Trophoblast cell (in vitro differentiated cells and primary cell): ENCODE data around the gene RALGDS.
"Not testable (repeated sequence)": the region's sequence is repeated elsewhere in the genome, so short reads cannot be mapped to it uniquely, and the experiment has no call there.

ENCODE experiments used
- DNase-seq, 2 donors: peaks; one replicate each; pipeline ENCODE4 v3.0.0-alpha.2; 2016
- H2AFZ ChIP-seq: 2 replicates; pipeline ENCODE4 v1.6.1; 2013; ENCODE audit warnings: low read length, moderate library complexity, mild to moderate bottlenecking; ENCODE audit not compliant: insufficient read depth, poor library complexity
- H2AK5ac ChIP-seq: 2 replicates; pipeline ENCODE4 v1.6.1; 2013; ENCODE audit warnings: mild to moderate bottlenecking, low read length
- H2BK120ac ChIP-seq: 2 replicates; pipeline ENCODE4 v1.6.1; 2013; ENCODE audit warnings: low read length, mild to moderate bottlenecking, moderate library complexity; ENCODE audit not compliant: insufficient read depth, poor library complexity
- H2BK12ac ChIP-seq: 2 replicates; pipeline ENCODE4 v1.6.1; 2013; ENCODE audit warnings: mild to moderate bottlenecking, low read length, moderate library complexity
- H2BK5ac ChIP-seq: 2 replicates; pipeline ENCODE4 v1.6.1; 2013; ENCODE audit warnings: low read length, low read depth, moderate library complexity, mild to moderate bottlenecking; ENCODE audit not compliant: poor library complexity
- H3K14ac ChIP-seq: 2 replicates; pipeline ENCODE4 v1.6.1; 2013; ENCODE audit warnings: mild to moderate bottlenecking, low read length
- H3K18ac ChIP-seq: 2 replicates; pipeline ENCODE4 v1.6.1; 2013; ENCODE audit warnings: mild to moderate bottlenecking, low read length
- H3K23ac ChIP-seq: 2 replicates; pipeline ENCODE4 v1.6.1; 2013; ENCODE audit warnings: low read length
- H3K27ac ChIP-seq: 2 replicates; pipeline ENCODE4 v1.5.1; 2013; ENCODE audit warnings: low read depth, mild to moderate bottlenecking, inconsistent platforms, low read length, moderate library complexity
- H3K27me3 ChIP-seq: 2 replicates; pipeline ENCODE4 v1.6.1; 2013; ENCODE audit warnings: inconsistent platforms, mild to moderate bottlenecking, low read length, moderate library complexity; ENCODE audit not compliant: insufficient read depth
- H3K36me3 ChIP-seq, 2 experiments: 1 replicate in 1 of 2; 2 replicates in 1 of 2; pipeline ENCODE4 v1.6.1; 2013; ENCODE audit warnings: low read length in 2 of 2, mild to moderate bottlenecking in 2 of 2, moderate library complexity in 1 of 2; ENCODE audit not compliant: insufficient read depth in 2 of 2, control insufficient read depth in 1 of 2
- H3K4ac ChIP-seq: 2 replicates; pipeline ENCODE4 v1.6.1; 2013; ENCODE audit warnings: low read depth, mild to moderate bottlenecking, low read length, moderate library complexity
- H3K4me1 ChIP-seq, 2 experiments: 1 replicate in 1 of 2; 2 replicates in 1 of 2; pipeline ENCODE4 v1.6.1; 2013; ENCODE audit warnings: low read length in 2 of 2, mild to moderate bottlenecking in 2 of 2, moderate library complexity in 1 of 2; ENCODE audit not compliant: insufficient read depth in 2 of 2, control insufficient read depth in 1 of 2
- H3K4me2 ChIP-seq: 2 replicates; pipeline ENCODE4 v1.6.1; 2013; ENCODE audit warnings: inconsistent platforms, mild to moderate bottlenecking, low read length, moderate library complexity
- H3K4me3 ChIP-seq: 2 replicates; pipeline ENCODE4 v1.5.1; 2013; ENCODE audit warnings: mild to moderate bottlenecking, low read depth, low read length, inconsistent platforms
- H3K79me1 ChIP-seq: one replicate; pipeline ENCODE4 v1.6.1; 2013; ENCODE audit warnings: low read length
- H3K79me2 ChIP-seq: 2 replicates; pipeline ENCODE4 v1.6.1; 2013; ENCODE audit warnings: low read length, mild to moderate bottlenecking; ENCODE audit not compliant: control insufficient read depth, insufficient read depth, poor library complexity
- H3K9ac ChIP-seq: 2 replicates; pipeline ENCODE4 v1.6.1; 2013; ENCODE audit warnings: mild to moderate bottlenecking, low read length
- H3K9me3 ChIP-seq: 2 replicates; pipeline ENCODE4 v1.6.1; 2013; ENCODE audit warnings: low read depth, mild to moderate bottlenecking, control low read depth, inconsistent platforms, low read length; ENCODE audit not compliant: insufficient read depth
- H4K12ac ChIP-seq: 2 replicates; pipeline ENCODE4 v1.6.1; 2013; ENCODE audit warnings: low read depth, mild to moderate bottlenecking, low read length, moderate library complexity
- H4K8ac ChIP-seq: 2 replicates; pipeline ENCODE4 v1.6.1; 2013; ENCODE audit warnings: low read depth, mild to moderate bottlenecking, low read length, moderate library complexity
- H4K91ac ChIP-seq: one replicate; pipeline ENCODE4 v1.6.1; 2013; ENCODE audit warnings: low read depth, mild to moderate bottlenecking, low read length, moderate library complexity
- WGBS: extraction: QIAGEN DNeasy Blood & Tissue Kit; methylation state at CpG from one replicate; pipeline ENCODE4 v1.1.7; 2013; ENCODE audit warnings: missing lambda C conversion rate; ENCODE audit not compliant: insufficient read length, insufficient coverage; ENCODE audit errors: extremely low coverage; 5-methylcytosine and 5-hydroxymethylcytosine counted together

RALGDS gene

GRCh38 chr9:133075925-133076630 is 45.0 kb downstream of the RALGDS start:
- Histone ChIP-seq H3K4me3 (no peak overlapping the region), H3K4me2 (peak overlapping the region; percentile 30), H4K12ac (no peak overlapping the region), H3K14ac (no peak overlapping the region), H4K8ac (no peak overlapping the region), H2BK5ac (no peak overlapping the region), H3K36me3 (no peaks in the 10 kb centered on the region), H2BK12ac (no peak overlapping the region), H3K79me2 (no peaks in the 10 kb centered on the region), H4K91ac (no peak overlapping the region), H2AK5ac (no peak overlapping the region), H3K9me3 (no peaks in the 10 kb centered on the region), H2BK120ac (no peak overlapping the region), H3K23ac (no peak overlapping the region), H3K27ac (peak overlapping the region; percentile 14), H3K18ac (no peak overlapping the region), H3K9ac (no peak overlapping the region), H3K79me1 (no peaks in the 10 kb centered on the region), H3K27me3 (no peaks in the 10 kb centered on the region), H3K4me1 (no peaks in the 10 kb centered on the region), H2AFZ (no peak overlapping the region), H3K4ac (no peak overlapping the region)
- no CpG with 5 or more reads among the region's 4 CpGs for WGBS
- DNase-seq = peak in 1 of 2 donors; percentile 46

GRCh38 chr9:133074111-133074651 is 46.9 kb downstream of the RALGDS start:
- Histone ChIP-seq H3K4ac (no peak overlapping the region), H2BK120ac (no peak overlapping the region)

GRCh38 chr9:133073086-133074014 is 47.7 kb downstream of the RALGDS start:
- Histone ChIP-seq H3K9me3 (no peaks in the 10 kb centered on the region), H3K27me3 (no peaks in the 10 kb centered on the region), H3K4me3 (no peak overlapping the region), H3K27ac (no peak overlapping the region), H2BK12ac (no peak overlapping the region), H3K79me2 (no peaks in the 10 kb centered on the region), H3K36me3 (no peaks in the 10 kb centered on the region), H3K4me1 (no peaks in the 10 kb centered on the region), H3K79me1 (no peaks in the 10 kb centered on the region), H3K18ac (no peak overlapping the region), H3K4me2 (no peak overlapping the region), H4K8ac (no peak overlapping the region), H2BK5ac (no peak overlapping the region), H3K4ac (no peak overlapping the region), H2AK5ac (no peak overlapping the region), H3K23ac (no peak overlapping the region), H3K9ac (no peak overlapping the region), H3K14ac (no peak overlapping the region), H4K12ac (no peak overlapping the region), H2BK120ac (no peak overlapping the region), H4K91ac (no peak overlapping the region), H2AFZ (no peak overlapping the region)
- no peak for DNase-seq
- no CpG with 5 or more reads among the region's 12 CpGs for WGBS

More at GRCh38 chr9:133074111-133074651, 46.9 kb downstream of the RALGDS start:
- H2BK5ac ChIP-seq = no peak overlapping the region
- no peak overlapping the region for H3K14ac ChIP-seq
- H3K27me3 ChIP-seq = no peaks in the 10 kb centered on the region
- H2AK5ac ChIP-seq = no peak overlapping the region
- no peak overlapping the region for H3K27ac ChIP-seq
- no peaks in the 10 kb centered on the region for H3K36me3 ChIP-seq
- no peaks in the 10 kb centered on the region for H3K79me1 ChIP-seq
- no peak overlapping the region for H3K23ac ChIP-seq
- H3K9ac ChIP-seq = no peak overlapping the region
- DNase-seq = no peak
- H4K91ac ChIP-seq = no peak overlapping the region
- H3K4me1 ChIP-seq = no peaks in the 10 kb centered on the region
- H2BK12ac ChIP-seq = no peak overlapping the region
- no peak overlapping the region for H3K4me3 ChIP-seq
- H3K18ac ChIP-seq = no peak overlapping the region
- no peak overlapping the region for H3K4me2 ChIP-seq
- no peak overlapping the region for H4K8ac ChIP-seq
- no peak overlapping the region for H4K12ac ChIP-seq
- no peak overlapping the region for H2AFZ ChIP-seq
- no CpG with 5 or more reads among the region's 8 CpGs for WGBS
- H3K79me2 ChIP-seq = no peaks in the 10 kb centered on the region
- H3K9me3 ChIP-seq = no peaks in the 10 kb centered on the region

DNA sequence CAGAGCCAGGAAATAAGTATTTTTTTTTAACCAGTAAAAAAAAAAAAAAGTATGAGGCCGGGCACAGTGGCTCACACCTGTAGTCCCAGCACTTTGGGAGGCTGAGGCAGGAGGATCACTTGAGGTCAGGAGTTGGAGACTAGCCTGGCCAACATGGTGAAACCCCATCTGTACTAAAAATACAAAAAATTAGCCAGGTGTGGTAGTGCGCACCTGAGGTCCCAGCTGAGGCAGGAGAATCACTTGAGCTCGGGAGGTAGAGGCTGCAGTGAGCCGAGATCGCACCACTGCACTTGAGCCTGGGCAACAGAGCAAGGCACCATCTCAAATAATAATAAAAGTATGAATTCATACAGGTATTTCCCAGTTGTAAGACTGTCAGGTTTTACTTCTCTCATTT is 48.8 kb downstream of the RALGDS start:
- H2AK5ac ChIP-seq, H3K14ac ChIP-seq, H4K12ac ChIP-seq, H3K36me3 ChIP-seq, H3K9ac ChIP-seq, H3K4me2 ChIP-seq, H3K4ac ChIP-seq, H2BK12ac ChIP-seq, H3K18ac ChIP-seq, H3K79me1 ChIP-seq, H3K23ac ChIP-seq, H2BK5ac ChIP-seq, H3K27ac ChIP-seq, H2AFZ ChIP-seq, H3K4me3 ChIP-seq, DNase-seq, H4K8ac ChIP-seq, H4K91ac ChIP-seq, H3K27me3 ChIP-seq, H3K79me2 ChIP-seq, H3K9me3 ChIP-seq, H3K4me1 ChIP-seq, H2BK120ac ChIP-seq: not testable (repeated sequence)
- no CpG with 5 or more reads among the region's 5 CpGs for WGBS
